Measurements from ENCODE around the gene CNTNAP3.
"Not testable (repeated sequence)": the region's sequence is repeated elsewhere in the genome, so short reads cannot be mapped to it uniquely, and the experiment has no call there.

GRCh38 chr9:39046833-39047232, 241.1 kb downstream of the CNTNAP3 start:
- not testable (repeated sequence) for TF ChIP-seq CTCF, POLR2A (IDR thresholded peaks at IDR 0.05)
